A549 (cell line): Measurements from ENCODE around the gene KIF3B. TPM values are rescaled to one million over a fixed set of nuclear protein-coding genes. Genes with fewer than 3 reads are reported as not detected.

ENCODE experiments used
- ATAC-seq, 2 experiments: fragments of 200-7000 bp in 1 of 2; fragments of >200 bp in 1 of 2; cut with Nextera tagmentation in 1 of 2; cut with Tn5 transposase in 1 of 2; 3 replicates each; pipeline versions ENCODE4 v1.8.0 to v1.9.1; 2018 to 2020; ENCODE audit warnings: mild to moderate bottlenecking in 1 of 2, moderate library complexity in 1 of 2
- CTCF ChIA-PET: fragments of 300-600 bp; sonication (Branson Sonifier 250); formaldehyde crosslinking; extraction: SDS; loops from one replicate; lab custom pipeline; 2021; ENCODE audit warnings: antibody characterized with exemption, inconsistent platforms; lab: Yijun Ruan, JAX
- POLR2A ChIA-PET: fragments of 350-600 bp; formaldehyde crosslinking; extraction: SDS; loops from one replicate; lab custom pipeline; 2021; ENCODE audit warnings: antibody characterized with exemption, inconsistent platforms; lab: Yijun Ruan, JAX
- DNase-seq, 2 experiments: peaks; one replicate each; pipeline versions ENCODE4 v3.0.0 to v3.0.0-alpha.2; 2011 to 2016; ENCODE audit warnings: low read depth in 1 of 2, low spot score in 1 of 2
- FAIRE-seq: peaks from 2 replicates; lab custom pipeline; 2011; peaks lifted over from hg19 to GRCh38; lab: Jason Lieb, UNC
- H3K27ac ChIP-seq, 2 experiments: fragments of >200 bp; sonication (Bioruptor Twin); formaldehyde crosslinking; 3 replicates each; pipeline ENCODE4 v1.5.1; 2016 to 2017
- H3K4me1 ChIP-seq: fragments of >200 bp; sonication (Bioruptor Twin); formaldehyde crosslinking; 3 replicates; pipeline ENCODE4 v1.6.1; 2016
- H3K4me2 ChIP-seq: fragments of >200 bp; sonication (Bioruptor Twin); formaldehyde crosslinking; 3 replicates; pipeline ENCODE4 v1.6.1; 2016
- H3K4me3 ChIP-seq: fragments of >200 bp; sonication (Bioruptor Twin); formaldehyde crosslinking; 3 replicates; pipeline ENCODE4 v1.5.1; 2016
- H3K9me3 ChIP-seq: fragments of >200 bp; sonication (Bioruptor Twin); formaldehyde crosslinking; 3 replicates; pipeline ENCODE4 v1.6.1; 2016
- BHLHE40 ChIP-seq: IDR thresholded peaks from 2 replicates; pipeline ENCODE4 v1.6.1; 2012; ENCODE audit warnings: low read depth, low read length, inconsistent platforms
- CBX2 ChIP-seq: fragments of 200-600 bp; sonication (generic); IDR thresholded peaks from 2 replicates; pipeline ENCODE4 v1.6.1; 2016; ENCODE audit warnings: low read depth, mild to moderate bottlenecking, borderline replicate concordance
- CEBPB ChIP-seq, 2 experiments: fragments of >200 bp in 1 of 2; sonication (Bioruptor Twin) in 1 of 2; formaldehyde crosslinking in 1 of 2; IDR thresholded peaks; 2 replicates each; pipeline ENCODE4 v1.6.1; 2012 to 2016
- CHD2 ChIP-seq: fragments of 150-350 bp; IDR thresholded peaks from 2 replicates; pipeline ENCODE4 v1.6.1; 2014; ENCODE audit warnings: low read length; ENCODE audit not compliant: partially characterized antibody
- GATA3 ChIP-seq: IDR thresholded peaks from 2 replicates; pipeline ENCODE4 v1.6.1; 2012; ENCODE audit warnings: borderline replicate concordance
- HOXB13 ChIP-seq: fragments of 250-450 bp; sonication (Bioruptor Pico); IDR thresholded peaks from 2 replicates; pipeline ENCODE4 v1.5.0; 2020; ENCODE audit warnings: low read depth, mild to moderate bottlenecking, moderate library complexity
- HOXB5 ChIP-seq: fragments of 250-450 bp; sonication (Bioruptor Pico); IDR thresholded peaks from 2 replicates; pipeline ENCODE4 v1.5.0; 2020; ENCODE audit warnings: mild to moderate bottlenecking, moderate library complexity
- JUN ChIP-seq, 2 experiments: fragments of >200 bp; sonication (Bioruptor Twin); formaldehyde crosslinking; IDR thresholded peaks; 2 replicates in 1 of 2; 3 replicates in 1 of 2; pipeline ENCODE4 v1.6.1; 2016 to 2017
- KDM1A ChIP-seq: fragments of 200-600 bp; sonication (generic); IDR thresholded peaks from 2 replicates; pipeline ENCODE4 v1.6.1; 2016; ENCODE audit warnings: low read depth, mild to moderate bottlenecking
- MAFK ChIP-seq: fragments of 450-650 bp; IDR thresholded peaks from 2 replicates; pipeline ENCODE4 v1.6.1; 2014; ENCODE audit not compliant: partially characterized antibody
- MAZ ChIP-seq: fragments of 150-350 bp; IDR thresholded peaks from 2 replicates; pipeline ENCODE4 v1.6.1; 2014; ENCODE audit warnings: antibody characterized with exemption, low read depth, low read length, borderline replicate concordance
- NFE2L2 ChIP-seq: fragments of 150-350 bp; conservative IDR thresholded peaks from 2 replicates; pipeline ENCODE4 v1.6.1; 2014; ENCODE audit warnings: low read length
- NR3C1 ChIP-seq: fragments of >200 bp; sonication (Bioruptor Twin); formaldehyde crosslinking; IDR thresholded peaks from 3 replicates; pipeline ENCODE4 v1.6.1; 2017
- PHF8 ChIP-seq: fragments of 200-600 bp; sonication (generic); IDR thresholded peaks from 2 replicates; pipeline ENCODE4 v1.6.1; 2016; ENCODE audit warnings: low read depth, mild to moderate bottlenecking, antibody characterized with exemption, moderate library complexity, borderline replicate concordance
- RCOR1 ChIP-seq: fragments of 150-350 bp; IDR thresholded peaks from 2 replicates; pipeline ENCODE4 v1.6.1; 2014; ENCODE audit warnings: antibody characterized with exemption, low read length, low read depth
- RFX5 ChIP-seq: fragments of 450-650 bp; IDR thresholded peaks from 2 replicates; pipeline ENCODE4 v1.7.1; 2014; ENCODE audit warnings: antibody characterized with exemption, mild to moderate bottlenecking, moderate library complexity
- SMC3 ChIP-seq: fragments of >200 bp; sonication (Bioruptor Twin); formaldehyde crosslinking; IDR thresholded peaks from 3 replicates; pipeline ENCODE4 v1.6.1; 2018; ENCODE audit warnings: inconsistent platforms
- SREBF2 ChIP-seq: fragments of 450-650 bp; IDR thresholded peaks from 2 replicates; pipeline ENCODE4 v1.6.1; 2014; ENCODE audit warnings: mild to moderate bottlenecking, moderate library complexity
- TP53 ChIP-seq: fragments of 250-450 bp; sonication (Bioruptor Pico); IDR thresholded peaks from 2 replicates; pipeline ENCODE4 v1.5.0; 2021; ENCODE audit warnings: mild to moderate bottlenecking, moderate library complexity
- ZSCAN20 ChIP-seq: fragments of 250-450 bp; sonication (Bioruptor Pico); IDR thresholded peaks from 2 replicates; pipeline ENCODE4 v1.8.0; 2022; ENCODE audit warnings: mild to moderate bottlenecking, moderate library complexity
- WGBS: methylation state at CpG from one replicate; pipeline ENCODE4 v1.1.6; 2017; ENCODE audit errors: missing lambda C conversion rate; 5-methylcytosine and 5-hydroxymethylcytosine counted together
- polyA plus RNA-seq, 4 experiments: library from polyadenylated mRNA; depleted of rRNA in 3 of 4; stranded (reverse); fragments of >200 nt; fragmentation: RNase III in 1 of 4; extraction: RNeasy Plus Mini Kit Qiagen cat#74134 plus additional on column Dnase treatment in 1 of 4; gene quantifications; 2 replicates in 3 of 4; 3 replicates in 1 of 4; pipeline ENCODE4 v1.2.3, GENCODE V29; 2011 to 2017
- TF ChIP-seq, protein P1 (sequence below): fragments of 250-450 bp; sonication (Bioruptor Pico); IDR thresholded peaks from 2 replicates; pipeline ENCODE4 v1.5.0; 2021; ENCODE audit warnings: mild to moderate bottlenecking, moderate library complexity, borderline replicate concordance
- TF ChIP-seq, protein P2 (sequence below): IDR thresholded peaks from 2 replicates; pipeline ENCODE4 v1.6.1; 2012
- TF ChIP-seq, protein P3 (sequence below): fragments of 150-350 bp; IDR thresholded peaks from 2 replicates; pipeline ENCODE4 v1.6.1; 2014; ENCODE audit warnings: low read depth, mild to moderate bottlenecking, low read length
- TF ChIP-seq, protein P4 (sequence below): fragments of 200-600 bp; sonication (generic); IDR thresholded peaks from 2 replicates; pipeline ENCODE4 v1.6.1; 2016; ENCODE audit warnings: antibody characterized with exemption, mild to moderate bottlenecking, moderate library complexity
- TF ChIP-seq, protein P5 (sequence below): IDR thresholded peaks from 2 replicates; pipeline ENCODE4 v1.6.1; 2012; ENCODE audit warnings: low read depth, borderline replicate concordance

KIF3B gene
- polyA plus RNA-seq, 2 of the 4 experiments (the other 2 are of a cell fraction), result 23.7 to 33.7 TPM

DNA sequence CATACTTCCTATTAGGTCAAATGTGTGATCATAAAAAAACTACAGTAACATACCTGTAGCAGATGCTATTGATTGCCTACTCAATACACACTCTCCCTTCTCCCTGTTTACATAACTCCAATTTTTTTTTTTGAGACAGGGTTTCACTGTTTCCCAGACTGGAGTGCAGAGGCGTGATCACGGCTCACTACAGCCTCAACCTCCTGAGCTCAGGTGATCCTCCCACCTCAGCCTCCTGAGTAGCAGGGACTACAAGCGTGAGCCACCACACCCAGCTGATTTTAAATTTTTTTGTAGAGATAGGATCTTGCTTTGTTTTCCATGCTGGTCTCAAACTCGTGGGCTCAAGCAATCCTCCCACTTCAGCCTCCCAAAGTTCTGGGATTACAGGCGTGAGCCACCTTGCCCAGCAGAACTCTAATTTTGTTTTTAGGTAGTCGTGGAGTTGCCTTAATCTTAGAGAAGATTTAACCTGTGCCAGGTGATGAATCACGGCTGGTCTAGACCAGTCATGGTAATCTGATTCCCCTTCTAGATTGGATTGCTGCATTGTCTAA lies 14.0 kb upstream of the KIF3B start:
- POLR2A ChIA-PET, result interaction anchor here (0.7 kb wide), 1 partner anchor 62 kb away, joined by 5 read pairs; no protein-coding TSS in a partner anchor
- ATAC-seq (no peak), DNase-seq (no peak)
- Histone ChIP-seq H3K9me3 (no peaks in the 10 kb centered on the region), H3K27ac (no peak overlapping the region)
- WGBS, result 62% methylated on average over 7 of the region's 7 CpGs
- no peak for TF ChIP-seq CEBPB (IDR thresholded peaks at IDR 0.05)
- TF ChIP-seq CBX2, result no peak
- no peak for TF ChIP-seq HOXB5 (CRISPR knock-in tag)
- TF ChIP-seq BHLHE40, result no peak
- no peak for TF ChIP-seq PHF8
- no peak for TF ChIP-seq NR3C1
- TF ChIP-seq, protein P1, sequence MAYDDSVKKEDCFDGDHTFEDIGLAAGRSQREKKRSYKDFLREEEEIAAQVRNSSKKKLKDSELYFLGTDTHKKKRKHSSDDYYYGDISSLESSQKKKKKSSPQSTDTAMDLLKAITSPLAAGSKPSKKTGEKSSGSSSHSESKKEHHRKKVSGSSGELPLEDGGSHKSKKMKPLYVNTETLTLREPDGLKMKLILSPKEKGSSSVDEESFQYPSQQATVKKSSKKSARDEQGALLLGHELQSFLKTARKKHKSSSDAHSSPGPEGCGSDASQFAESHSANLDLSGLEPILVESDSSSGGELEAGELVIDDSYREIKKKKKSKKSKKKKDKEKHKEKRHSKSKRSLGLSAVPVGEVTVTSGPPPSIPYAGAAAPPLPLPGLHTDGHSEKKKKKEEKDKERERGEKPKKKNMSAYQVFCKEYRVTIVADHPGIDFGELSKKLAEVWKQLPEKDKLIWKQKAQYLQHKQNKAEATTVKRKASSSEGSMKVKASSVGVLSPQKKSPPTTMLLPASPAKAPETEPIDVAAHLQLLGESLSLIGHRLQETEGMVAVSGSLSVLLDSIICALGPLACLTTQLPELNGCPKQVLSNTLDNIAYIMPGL, result no peak
- TF ChIP-seq TP53 (CRISPR knock-in tag), result no peak
- TF ChIP-seq, protein P2, sequence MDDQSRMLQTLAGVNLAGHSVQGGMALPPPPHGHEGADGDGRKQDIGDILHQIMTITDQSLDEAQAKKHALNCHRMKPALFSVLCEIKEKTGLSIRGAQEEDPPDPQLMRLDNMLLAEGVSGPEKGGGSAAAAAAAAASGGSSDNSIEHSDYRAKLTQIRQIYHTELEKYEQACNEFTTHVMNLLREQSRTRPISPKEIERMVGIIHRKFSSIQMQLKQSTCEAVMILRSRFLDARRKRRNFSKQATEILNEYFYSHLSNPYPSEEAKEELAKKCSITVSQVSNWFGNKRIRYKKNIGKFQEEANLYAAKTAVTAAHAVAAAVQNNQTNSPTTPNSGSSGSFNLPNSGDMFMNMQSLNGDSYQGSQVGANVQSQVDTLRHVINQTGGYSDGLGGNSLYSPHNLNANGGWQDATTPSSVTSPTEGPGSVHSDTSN, result no peak
- TF ChIP-seq ZSCAN20 (CRISPR knock-in tag), result no peak
- TF ChIP-seq, protein P3, sequence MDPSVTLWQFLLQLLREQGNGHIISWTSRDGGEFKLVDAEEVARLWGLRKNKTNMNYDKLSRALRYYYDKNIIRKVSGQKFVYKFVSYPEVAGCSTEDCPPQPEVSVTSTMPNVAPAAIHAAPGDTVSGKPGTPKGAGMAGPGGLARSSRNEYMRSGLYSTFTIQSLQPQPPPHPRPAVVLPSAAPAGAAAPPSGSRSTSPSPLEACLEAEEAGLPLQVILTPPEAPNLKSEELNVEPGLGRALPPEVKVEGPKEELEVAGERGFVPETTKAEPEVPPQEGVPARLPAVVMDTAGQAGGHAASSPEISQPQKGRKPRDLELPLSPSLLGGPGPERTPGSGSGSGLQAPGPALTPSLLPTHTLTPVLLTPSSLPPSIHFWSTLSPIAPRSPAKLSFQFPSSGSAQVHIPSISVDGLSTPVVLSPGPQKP, result no peak
- TF ChIP-seq SMC3, result no peak
- TF ChIP-seq, protein P4, sequence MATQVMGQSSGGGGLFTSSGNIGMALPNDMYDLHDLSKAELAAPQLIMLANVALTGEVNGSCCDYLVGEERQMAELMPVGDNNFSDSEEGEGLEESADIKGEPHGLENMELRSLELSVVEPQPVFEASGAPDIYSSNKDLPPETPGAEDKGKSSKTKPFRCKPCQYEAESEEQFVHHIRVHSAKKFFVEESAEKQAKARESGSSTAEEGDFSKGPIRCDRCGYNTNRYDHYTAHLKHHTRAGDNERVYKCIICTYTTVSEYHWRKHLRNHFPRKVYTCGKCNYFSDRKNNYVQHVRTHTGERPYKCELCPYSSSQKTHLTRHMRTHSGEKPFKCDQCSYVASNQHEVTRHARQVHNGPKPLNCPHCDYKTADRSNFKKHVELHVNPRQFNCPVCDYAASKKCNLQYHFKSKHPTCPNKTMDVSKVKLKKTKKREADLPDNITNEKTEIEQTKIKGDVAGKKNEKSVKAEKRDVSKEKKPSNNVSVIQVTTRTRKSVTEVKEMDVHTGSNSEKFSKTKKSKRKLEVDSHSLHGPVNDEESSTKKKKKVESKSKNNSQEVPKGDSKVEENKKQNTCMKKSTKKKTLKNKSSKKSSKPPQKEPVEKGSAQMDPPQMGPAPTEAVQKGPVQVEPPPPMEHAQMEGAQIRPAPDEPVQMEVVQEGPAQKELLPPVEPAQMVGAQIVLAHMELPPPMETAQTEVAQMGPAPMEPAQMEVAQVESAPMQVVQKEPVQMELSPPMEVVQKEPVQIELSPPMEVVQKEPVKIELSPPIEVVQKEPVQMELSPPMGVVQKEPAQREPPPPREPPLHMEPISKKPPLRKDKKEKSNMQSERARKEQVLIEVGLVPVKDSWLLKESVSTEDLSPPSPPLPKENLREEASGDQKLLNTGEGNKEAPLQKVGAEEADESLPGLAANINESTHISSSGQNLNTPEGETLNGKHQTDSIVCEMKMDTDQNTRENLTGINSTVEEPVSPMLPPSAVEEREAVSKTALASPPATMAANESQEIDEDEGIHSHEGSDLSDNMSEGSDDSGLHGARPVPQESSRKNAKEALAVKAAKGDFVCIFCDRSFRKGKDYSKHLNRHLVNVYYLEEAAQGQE, result no peak
- no peak for TF ChIP-seq JUN (IDR thresholded peaks at IDR 0.05)
- TF ChIP-seq, all 56 proteins: peak for 0
- Histone ChIP-seq H3K4me1 (no peaks in the 10 kb centered on the region), H3K4me3 (no peak overlapping the region), H3K4me2 (no peak overlapping the region)
- no peak for FAIRE-seq
- CTCF ChIA-PET, result no interaction called here

DNA sequence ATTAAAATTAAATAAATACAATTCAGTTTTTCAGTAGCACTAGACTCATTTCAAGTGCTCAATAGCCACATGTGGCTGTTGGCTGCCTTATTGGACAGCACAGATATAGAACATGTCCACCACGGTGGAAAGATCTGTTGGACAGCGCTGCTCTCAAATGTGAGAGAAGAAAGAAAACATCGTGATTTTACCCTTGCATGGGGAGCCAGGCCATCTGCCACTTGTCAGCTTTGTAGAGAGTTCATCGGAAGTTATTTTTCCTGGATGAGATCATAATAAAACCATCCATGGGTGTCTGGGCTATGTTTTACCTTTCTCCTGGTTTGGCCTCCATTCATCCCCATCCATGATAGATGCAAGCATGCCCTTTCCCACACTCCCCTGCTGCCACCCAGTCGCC lies 5.8 kb upstream of the KIF3B start:
- TF ChIP-seq KDM1A (no peak), HOXB13 (CRISPR knock-in tag) (no peak), TP53 (CRISPR knock-in tag) (no peak), BHLHE40 (no peak), RCOR1 (no peak), NFE2L2 (no peak), CHD2 (no peak), JUN (IDR thresholded peaks at IDR 0.05) (no peak), RFX5 (no peak), SREBF2 (no peak), GATA3 (no peak), MAFK (no peak), MAZ (no peak)
- TF ChIP-seq, protein P5, sequence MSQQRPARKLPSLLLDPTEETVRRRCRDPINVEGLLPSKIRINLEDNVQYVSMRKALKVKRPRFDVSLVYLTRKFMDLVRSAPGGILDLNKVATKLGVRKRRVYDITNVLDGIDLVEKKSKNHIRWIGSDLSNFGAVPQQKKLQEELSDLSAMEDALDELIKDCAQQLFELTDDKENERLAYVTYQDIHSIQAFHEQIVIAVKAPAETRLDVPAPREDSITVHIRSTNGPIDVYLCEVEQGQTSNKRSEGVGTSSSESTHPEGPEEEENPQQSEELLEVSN, result no peak
- TF ChIP-seq, protein P2, result no peak
- no peak for ATAC-seq
- H3K4me2 ChIP-seq, result no peak overlapping the region
- no peak for FAIRE-seq
- DNase-seq, result no peak
- no peak overlapping the region for H3K4me3 ChIP-seq
- ChIA-PET CTCF (no interaction called here), POLR2A (interaction anchor here (0.5 kb wide), 1 partner anchor 35 kb away, joined by 5 read pairs; no protein-coding TSS in a partner anchor)
- no peak overlapping the region for H3K27ac ChIP-seq
- peaks cover 7% of the 10 kb centered on the region; the same call in 1 of the 3 replicates for H3K9me3 ChIP-seq
- no peaks in the 10 kb centered on the region for H3K4me1 ChIP-seq
- whole genome bisulfite sequencing, result 61% methylated on average over 5 of the region's 5 CpGs
